NCI-H2029 treated with DMSO at 0.1 percent for 48 hours (cell line): ENCODE data around the gene OTOP1.
"Not testable (repeated sequence)": the region's sequence is repeated elsewhere in the genome, so short reads cannot be mapped to it uniquely, and the experiment has no call there.

ENCODE experiments used
- DNase-seq: peaks from one replicate; lab custom pipeline; 2025; lab: John Stamatoyannopoulos, UW

OTOP1 gene

GRCh38 chr4:4226606-4227438, at the start of gene OTOP1:
Gene OTOP1, minus strand, starts transcription at chr4:4226929. Its CDS starts 65 bp downstream, at chr4:4226864.
- no peak for DNase-seq

DNA sequence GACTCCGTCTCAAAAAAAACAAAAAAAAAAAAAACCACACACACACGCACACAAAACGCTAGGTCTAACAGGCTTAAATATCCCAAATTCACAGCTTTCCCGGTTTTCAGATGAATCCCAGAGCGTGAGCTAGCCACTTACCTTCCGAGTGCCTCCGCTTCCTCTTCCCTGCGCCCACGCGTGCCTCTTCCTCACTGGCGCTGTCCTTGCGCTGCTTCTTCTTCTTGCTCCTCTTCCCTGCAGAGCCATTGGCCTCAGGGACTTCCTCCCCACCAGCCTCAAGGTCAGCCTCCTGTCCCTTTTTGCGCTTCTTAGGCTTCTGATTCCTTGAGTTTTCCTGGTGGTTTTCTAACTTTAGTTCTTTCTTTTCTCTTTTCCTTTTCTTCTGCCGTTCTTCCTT, 47.5 kb upstream of the OTOP1 start:
- no peak for DNase-seq

DNA sequence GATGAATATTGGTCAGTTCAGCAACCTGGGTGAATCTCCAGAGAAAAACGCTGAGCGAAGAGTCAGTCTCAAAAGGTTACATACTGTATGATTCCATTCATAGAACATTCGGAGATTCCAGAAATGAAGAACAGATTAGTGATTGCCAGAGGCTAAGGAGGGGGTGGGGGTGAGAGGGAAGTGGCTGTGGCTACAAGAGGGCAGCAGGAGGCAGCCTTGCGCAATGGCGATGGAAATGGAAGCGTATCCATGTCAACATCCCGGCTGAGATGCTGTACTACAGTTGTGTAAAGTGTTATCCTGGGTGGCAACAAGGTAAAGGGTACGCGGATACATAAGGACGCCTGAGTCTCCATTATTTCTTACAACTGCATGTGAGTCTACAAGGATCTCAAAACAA, 45.2 kb upstream of the OTOP1 start:
- DNase-seq, result no peak

- no peak for DNase-seq
These were observed 43.8 kb upstream of the OTOP1 start for GRCh38 chr4:4270529-4270928.

DNA sequence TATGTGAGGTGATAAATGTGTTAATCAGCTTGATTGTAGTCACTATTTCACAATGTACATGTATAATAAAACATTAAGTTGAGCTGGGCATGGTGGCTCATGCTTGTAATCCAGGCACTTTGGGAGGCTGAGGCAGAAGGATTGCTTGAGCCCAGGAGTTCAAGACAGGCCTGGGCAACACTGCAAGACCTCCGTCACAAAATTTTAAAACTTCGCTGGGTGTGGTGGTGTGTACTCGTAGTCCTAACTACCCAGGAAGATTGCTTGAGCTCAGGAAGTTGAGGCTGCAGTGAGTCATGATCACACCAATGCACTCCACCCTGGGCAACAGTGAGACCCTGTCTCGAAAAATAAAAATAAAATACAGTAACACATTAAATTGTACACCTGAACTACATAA, 43.1 kb upstream of the OTOP1 start:
- no peak for DNase-seq

- no peak for DNase-seq
These were observed 42.6 kb upstream of the OTOP1 start for GRCh38 chr4:4269331-4269731.

DNA sequence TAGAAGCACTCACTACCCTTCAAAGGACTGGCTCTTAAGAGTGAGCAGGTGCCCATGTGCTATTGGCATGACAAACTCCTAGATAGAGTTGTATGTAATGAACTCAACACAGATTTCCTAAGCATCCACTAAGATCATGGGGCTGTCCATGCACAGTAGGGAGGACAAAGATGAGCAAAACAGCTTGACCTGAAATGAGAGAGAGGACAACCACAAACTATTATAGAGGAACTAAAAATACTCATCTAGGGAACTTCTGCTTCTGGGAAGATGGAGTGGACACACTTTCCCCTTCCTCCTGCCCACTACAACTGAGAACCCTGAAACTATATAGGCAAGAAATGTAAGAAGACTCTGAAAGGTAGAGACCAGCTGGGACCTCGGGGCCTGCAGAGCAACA, 42.0 kb upstream of the OTOP1 start:
- no peak for DNase-seq

GRCh38 chr4:4267981-4268380, 41.3 kb upstream of the OTOP1 start:
- no peak for DNase-seq

- no peak for DNase-seq
These were observed 33.5 kb upstream of the OTOP1 start for GRCh38 chr4:4260185-4260751.

- no peak for DNase-seq
These were observed 32.9 kb upstream of the OTOP1 start for GRCh38 chr4:4259484-4260100.

- DNase-seq, result not testable (repeated sequence)
These were observed 31.0 kb upstream of the OTOP1 start for GRCh38 chr4:4257705-4258104.

GRCh38 chr4:4256799-4257198, 30.1 kb upstream of the OTOP1 start:
- no peak for DNase-seq

DNA sequence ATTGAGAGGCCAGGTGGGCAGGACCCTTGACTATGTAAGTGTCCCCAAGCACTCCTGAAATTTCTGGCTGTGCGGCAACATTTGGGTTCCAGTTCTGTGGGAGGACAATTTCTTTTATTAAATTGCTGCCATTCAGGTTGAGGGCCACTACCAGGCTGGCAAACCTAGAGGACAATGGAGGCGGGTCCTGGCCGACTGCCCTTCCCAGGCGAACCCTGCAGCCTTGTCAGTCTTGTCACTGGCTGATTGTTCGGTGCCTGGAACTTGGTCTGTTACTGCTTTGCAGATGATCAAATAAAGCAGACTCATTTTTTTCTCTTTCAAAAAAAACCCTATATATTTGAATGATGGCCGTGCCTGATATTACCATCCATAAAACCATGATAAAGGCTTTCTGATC, 27.9 kb upstream of the OTOP1 start:
- no peak for DNase-seq

- no peak for DNase-seq
These were observed 27.5 kb upstream of the OTOP1 start for GRCh38 chr4:4254199-4254598.

DNA sequence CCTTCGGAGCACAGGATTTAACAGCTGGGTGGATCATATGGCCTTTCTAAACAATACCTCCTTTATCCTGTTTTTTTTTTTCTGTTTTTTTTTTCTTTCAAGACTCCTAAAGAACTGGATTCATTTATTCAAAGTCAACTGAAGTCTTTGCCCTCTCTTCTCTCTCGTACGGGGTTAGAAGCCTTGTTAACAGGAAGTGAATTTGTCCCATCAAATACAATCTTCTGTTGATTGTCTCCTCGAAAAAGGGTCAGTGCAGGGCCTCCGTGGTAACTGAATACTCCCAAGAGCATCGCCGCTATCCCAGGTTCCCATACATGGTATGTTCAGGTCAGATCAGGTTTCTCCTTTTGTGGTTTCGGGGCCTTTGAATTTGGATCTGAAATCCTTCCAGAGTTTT, 23.1 kb upstream of the OTOP1 start:
- no peak for DNase-seq

GRCh38 chr4:4249342-4249741, 22.6 kb upstream of the OTOP1 start:
- DNase-seq, result not testable (repeated sequence)

GRCh38 chr4:4248885-4249203, 22.1 kb upstream of the OTOP1 start:
- DNase-seq, result no peak

GRCh38 chr4:4248029-4248884, 21.5 kb upstream of the OTOP1 start, which contains the start of gene TMEM128:
Gene TMEM128, minus strand, starts transcription at chr4:4248223. Its CDS starts 21 bp downstream, at chr4:4248202.
- DNase-seq, result peak; percentile 78

DNA sequence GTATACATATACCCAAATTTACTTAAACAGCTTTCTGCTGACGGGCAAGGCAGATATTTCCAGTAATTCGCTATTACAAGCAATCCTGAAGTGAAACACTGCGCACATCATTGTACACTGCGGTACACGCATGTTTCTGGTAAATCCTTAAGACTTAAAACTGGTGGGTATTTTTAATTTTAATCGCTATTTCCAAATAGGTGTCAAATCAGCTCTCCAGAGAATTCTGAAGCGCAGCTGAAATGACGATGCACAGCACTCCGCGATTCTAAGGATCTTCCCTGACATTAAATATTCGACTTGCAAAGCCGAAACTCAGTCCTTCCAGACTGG, 20.9 kb upstream of the OTOP1 start:
- no peak for DNase-seq

GRCh38 chr4:4245172-4245571, 18.4 kb upstream of the OTOP1 start:
- DNase-seq, result no peak

DNA sequence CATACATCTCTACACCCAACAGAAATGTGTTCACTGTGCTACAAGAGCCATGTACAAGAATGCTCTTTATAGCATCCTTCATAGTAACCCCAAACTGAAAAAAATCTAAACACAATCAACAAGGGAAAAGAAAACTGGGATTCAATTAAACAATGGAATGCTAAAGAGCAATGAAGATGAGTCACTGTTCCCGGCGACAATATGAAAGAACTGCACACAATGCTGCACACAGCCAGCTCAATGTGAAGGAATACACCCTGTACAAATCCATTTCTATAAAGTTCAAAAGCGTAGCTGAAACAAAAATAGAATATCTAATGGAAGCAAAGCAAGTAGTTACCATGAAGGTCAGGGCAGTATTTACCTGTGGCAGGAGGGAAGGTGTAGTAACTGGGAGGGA, 12.8 kb upstream of the OTOP1 start:
- not testable (repeated sequence) for DNase-seq

DNA sequence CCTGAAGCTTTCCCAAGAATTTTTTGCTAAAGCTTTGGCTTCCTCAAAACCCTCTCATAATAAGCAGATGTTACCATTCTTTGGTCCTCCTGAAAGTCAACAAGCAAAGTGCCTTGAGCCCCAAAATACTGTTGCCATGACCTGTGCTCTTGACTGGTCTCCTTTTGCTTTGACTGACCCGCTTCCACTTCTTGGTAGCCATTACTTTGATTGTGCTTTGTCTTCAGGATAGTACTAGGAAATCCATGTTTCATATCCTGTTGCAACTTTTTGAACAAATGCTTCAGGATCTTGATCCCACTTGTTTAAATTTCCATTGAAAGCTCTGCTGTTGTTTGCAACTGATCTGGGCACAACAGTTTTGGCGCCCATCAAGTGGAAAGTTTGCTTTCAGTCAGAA, 6.9 kb upstream of the OTOP1 start:
- no peak for DNase-seq

DNA sequence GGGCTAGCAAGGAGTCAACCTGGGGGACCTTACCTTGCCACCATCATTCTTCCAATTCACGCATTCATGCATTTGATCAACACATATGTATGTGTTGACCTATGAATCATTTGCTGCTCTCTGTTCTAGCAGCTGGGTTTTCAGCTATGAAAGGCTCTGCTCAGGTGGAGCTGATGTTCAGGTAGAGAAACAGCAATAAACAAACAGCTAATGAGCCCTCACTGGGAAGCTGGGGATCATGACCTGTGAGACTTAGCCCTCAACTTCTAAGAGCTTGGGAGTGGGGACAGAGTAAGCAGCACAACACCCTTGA, 1.6 kb upstream of the OTOP1 start:
- no peak for DNase-seq
